Left forelimb (tissue), 1 donor: ENCODE measurements around the gene VEGFD.
"Not testable (repeated sequence)": the region's sequence is repeated elsewhere in the genome, so short reads cannot be mapped to it uniquely, and the experiment has no call there.

Experiments
- DNase-seq: peaks from one replicate; pipeline ENCODE4 v3.0.0-alpha.2; 2018; ENCODE audit warnings: low spot score

The VEGFD gene

GRCh38 chrX:15305899-15306298 lies 78.3 kb downstream of the VEGFD start:
- not testable (repeated sequence) for DNase-seq

DNA sequence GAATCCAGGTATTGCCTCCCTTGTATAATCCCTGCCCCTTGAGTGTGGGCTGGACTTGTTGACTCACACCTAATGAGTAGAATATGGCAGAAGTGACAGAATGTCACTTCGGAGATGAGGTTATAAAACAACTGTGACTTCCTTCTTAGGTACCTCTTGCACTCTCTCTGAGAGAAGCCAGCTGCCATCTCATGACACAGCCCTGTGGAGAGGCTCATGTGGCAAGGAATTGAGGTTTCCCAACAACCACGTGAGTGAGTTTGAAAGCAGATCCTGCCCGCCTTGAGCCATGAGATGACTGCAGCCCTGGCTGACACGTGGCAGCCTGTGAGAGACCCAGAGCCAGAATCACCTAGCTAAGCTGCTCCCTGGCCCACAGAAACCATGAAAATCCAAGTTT lies 82.3 kb downstream of the VEGFD start:
- no peak for DNase-seq

GRCh38 chrX:15299941-15300851 lies 84.0 kb downstream of the VEGFD start:
- no peak for DNase-seq

DNA sequence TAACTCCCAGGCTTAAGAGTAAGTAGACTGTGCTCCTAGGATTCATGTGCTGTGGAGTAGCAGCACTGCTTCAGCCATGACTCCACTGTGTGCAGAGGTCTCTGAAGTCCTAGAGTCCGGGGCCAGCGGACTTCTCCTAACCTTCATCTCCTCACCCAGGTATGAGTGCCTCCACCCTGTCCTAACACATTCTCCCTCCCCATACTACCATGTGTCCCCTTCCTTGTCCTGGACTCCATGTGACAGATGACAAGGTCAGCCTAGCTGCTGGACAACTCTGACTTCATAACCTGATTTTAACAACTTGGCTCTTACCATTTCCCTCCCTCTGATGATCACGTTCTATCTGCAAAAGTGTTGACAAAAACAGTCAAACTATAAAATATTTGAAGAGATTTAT lies 85.4 kb downstream of the VEGFD start:
- DNase-seq: no peak

GRCh38 chrX:15298201-15298600 lies 86.0 kb downstream of the VEGFD start:
- no peak for DNase-seq
